Stimulated activated CD8-positive, alpha-beta memory T cell treated with anti-CD3 and anti-CD28 coated beads, Interleukin-4, amount 100 ng/mL, for 4 hours (primary cell): ENCODE data around the gene POLN.
A peak's percentile ranks its signal among the peaks of the same experiment; 100 is the strongest.
"Not testable (repeated sequence)": the region's sequence is repeated elsewhere in the genome, so short reads cannot be mapped to it uniquely, and the experiment has no call there.

Source experiments
- DNase-seq, 2 donors: peaks; one replicate each; pipeline ENCODE4 v3.0.0-alpha.2; 2020; ENCODE audit warnings: low read depth in 2 of 2, low spot score in 1 of 2

The POLN gene

GRCh38 chr4:2222838-2223237 lies 19.1 kb downstream of the POLN start:
- no peak for DNase-seq

GRCh38 chr4:2221378-2221777 lies 20.5 kb downstream of the POLN start:
- DNase-seq = not testable (repeated sequence)

- DNase-seq = peak; percentile 60 to 68
These were observed 21.8 kb downstream of the POLN start for GRCh38 chr4:2220016-2220630.

- DNase-seq = no peak
These were observed 22.6 kb downstream of the POLN start for GRCh38 chr4:2219233-2219760.

- no peak for DNase-seq
These were observed 23.5 kb downstream of the POLN start for GRCh38 chr4:2218436-2218835.

- no peak for DNase-seq
These were observed 24.2 kb downstream of the POLN start for GRCh38 chr4:2217726-2218125.

GRCh38 chr4:2212831-2213230 lies 29.1 kb downstream of the POLN start:
- DNase-seq = no peak

- not testable (repeated sequence) for DNase-seq
These were observed 39.1 kb downstream of the POLN start for GRCh38 chr4:2202789-2203188.

- no peak for DNase-seq
These were observed 47.4 kb downstream of the POLN start for GRCh38 chr4:2194496-2194895.

- no peak for DNase-seq
These were observed 48.6 kb downstream of the POLN start for GRCh38 chr4:2193326-2193725.

GRCh38 chr4:2186865-2187172 lies 55.1 kb downstream of the POLN start:
- DNase-seq = no peak

GRCh38 chr4:2186133-2186864 lies 55.6 kb downstream of the POLN start:
- no peak for DNase-seq

GRCh38 chr4:2183394-2183793 lies 58.5 kb downstream of the POLN start:
- DNase-seq = no peak

GRCh38 chr4:2182994-2183393 lies 58.9 kb downstream of the POLN start:
- DNase-seq = no peak

GRCh38 chr4:2180410-2180809 lies 61.5 kb downstream of the POLN start:
- no peak for DNase-seq

- DNase-seq = no peak
These were observed 62.2 kb downstream of the POLN start for GRCh38 chr4:2179717-2180116.

GRCh38 chr4:2178986-2179385 lies 62.9 kb downstream of the POLN start:
- DNase-seq = no peak

- no peak for DNase-seq
These were observed 64.4 kb downstream of the POLN start for GRCh38 chr4:2177443-2178093.

GRCh38 chr4:2175990-2176698 lies 65.8 kb downstream of the POLN start:
- no peak for DNase-seq

- DNase-seq = no peak
These were observed 67.9 kb downstream of the POLN start for GRCh38 chr4:2174061-2174460.

GRCh38 chr4:2172627-2173231 lies 69.2 kb downstream of the POLN start:
- DNase-seq = no peak
